Chondrocyte (in vitro differentiated cells): ENCODE data around the gene GRIK4. TPM values are rescaled to one million over a fixed set of nuclear protein-coding genes. Genes with fewer than 3 reads are reported as not detected.

Source experiments
- DNase-seq: peaks from one replicate; pipeline ENCODE4 v3.0.0; 2021; ENCODE audit warnings: mixed read lengths, low spot score
- H3K27ac Mint-ChIP-seq: one replicate; pipeline ENCODE4 v1.8.0; 2021; ENCODE audit warnings: mild to moderate bottlenecking, moderate library complexity, mixed read lengths; ENCODE audit not compliant: unreplicated experiment
- H3K27me3 Mint-ChIP-seq: 2 replicates; pipeline ENCODE4 v1.8.0; 2021; ENCODE audit warnings: low read depth, mixed read lengths
- H3K36me3 Mint-ChIP-seq: 2 replicates; pipeline ENCODE4 v1.8.0; 2021; ENCODE audit warnings: low read depth, mixed read lengths
- H3K4me1 Mint-ChIP-seq: 2 replicates; pipeline ENCODE4 v1.8.0; 2021; ENCODE audit warnings: low read depth, mild to moderate bottlenecking, mixed read lengths
- H3K4me3 Mint-ChIP-seq: one replicate; pipeline ENCODE4 v1.8.0; 2021; ENCODE audit warnings: mild to moderate bottlenecking, moderate library complexity, mixed read lengths; ENCODE audit not compliant: unreplicated experiment
- H3K9me3 Mint-ChIP-seq: 2 replicates; pipeline ENCODE4 v1.8.0; 2021; ENCODE audit warnings: low read depth, mixed read lengths
- CTCF ChIP-seq: fragments of 200-600 bp; sonication (generic); IDR thresholded peaks from 2 replicates; pipeline ENCODE4 v1.5.0; 2021; ENCODE audit warnings: antibody characterized with exemption, mild to moderate bottlenecking, moderate library complexity
- total RNA-seq: library from RNA; stranded (reverse); gene quantifications from 3 replicates; pipeline ENCODE4 v1.2.1, GENCODE V29; 2021

GRIK4 gene
- total RNA-seq, 1 donor from 2014 or later: 0.37 TPM

GRCh38 chr11:120611581-120611980, 100.0 kb downstream of the GRIK4 start:
- DNase-seq: no peak
- Mint-ChIP-seq H3K4me1 (no peaks in the 10 kb centered on the region), H3K27me3 (peaks cover 8% of the 10 kb centered on the region), H3K36me3 (no peaks in the 10 kb centered on the region), H3K4me3 (no peak overlapping the region), H3K9me3 (no peaks in the 10 kb centered on the region), H3K27ac (no peak overlapping the region)
- TF ChIP-seq CTCF: no peak

GRCh38 chr11:120612513-120613263, 101.1 kb downstream of the GRIK4 start:
- Mint-ChIP-seq H3K27me3 (peaks cover 6% of the 10 kb centered on the region), H3K27ac (no peak overlapping the region), H3K4me1 (no peaks in the 10 kb centered on the region), H3K9me3 (peaks cover 3% of the 10 kb centered on the region), H3K4me3 (no peak overlapping the region), H3K36me3 (peaks cover 3% of the 10 kb centered on the region)
- TF ChIP-seq CTCF: no peak
- DNase-seq: no peak

- TF ChIP-seq CTCF: no peak
- no peak overlapping the region for H3K27ac Mint-ChIP-seq
- H3K36me3 Mint-ChIP-seq: peaks cover 9% of the 10 kb centered on the region
- H3K27me3 Mint-ChIP-seq: peaks cover 4% of the 10 kb centered on the region
- H3K9me3 Mint-ChIP-seq: peaks cover 10% of the 10 kb centered on the region
- no peak for DNase-seq
- no peak overlapping the region for H3K4me3 Mint-ChIP-seq
- H3K4me1 Mint-ChIP-seq: no peaks in the 10 kb centered on the region
Observed at GRCh38 chr11:120613264-120614226, 102.0 kb downstream of the GRIK4 start.

GRCh38 chr11:120615391-120615790, 103.8 kb downstream of the GRIK4 start:
- DNase-seq: no peak
- no peak overlapping the region for H3K4me3 Mint-ChIP-seq
- no peaks in the 10 kb centered on the region for H3K4me1 Mint-ChIP-seq
- H3K9me3 Mint-ChIP-seq: peaks cover 15% of the 10 kb centered on the region
- H3K27ac Mint-ChIP-seq: no peak overlapping the region
- TF ChIP-seq CTCF: no peak
- H3K36me3 Mint-ChIP-seq: peaks cover 9% of the 10 kb centered on the region
- peaks cover 4% of the 10 kb centered on the region for H3K27me3 Mint-ChIP-seq

- H3K4me3 Mint-ChIP-seq: no peak overlapping the region
- no peaks in the 10 kb centered on the region for H3K27me3 Mint-ChIP-seq
- H3K27ac Mint-ChIP-seq: no peak overlapping the region
- peaks cover 9% of the 10 kb centered on the region for H3K36me3 Mint-ChIP-seq
- TF ChIP-seq CTCF: no peak
- peaks cover 4% of the 10 kb centered on the region for H3K4me1 Mint-ChIP-seq
- DNase-seq: no peak
- peaks cover 15% of the 10 kb centered on the region for H3K9me3 Mint-ChIP-seq
Observed at GRCh38 chr11:120618399-120618798, 106.9 kb downstream of the GRIK4 start.
